HEK293 (cell line): ENCODE measurements around the gene MTR.

Source experiments
- CTCF ChIA-PET: fragments of 350-600 bp; formaldehyde crosslinking; extraction: SDS; loops from one replicate; lab custom pipeline; 2021; ENCODE audit warnings: antibody characterized with exemption; lab: Yijun Ruan, JAX
- POLR2A ChIA-PET: fragments of 300-600 bp; formaldehyde crosslinking; extraction: SDS; loops from one replicate; lab custom pipeline; 2020; ENCODE audit warnings: antibody characterized with exemption, inconsistent platforms; lab: Yijun Ruan, JAX
- H3K27ac ChIP-seq: fragments of 200-500 bp; sonication (Bioruptor generic); 2 replicates; pipeline ENCODE4 v1.5.1; 2014; ENCODE audit warnings: low read depth, low read length, control low read depth, inconsistent platforms; ENCODE audit errors: extremely low read depth
- H3K36me3 ChIP-seq, 2 experiments: fragments of 200-500 bp in 1 of 2; sonication (Bioruptor generic) in 1 of 2; 1 replicate in 1 of 2; 2 replicates in 1 of 2; pipeline ENCODE4 v1.5.1; 2014 to 2017; ENCODE audit warnings: inconsistent platforms in 2 of 2, low read length in 2 of 2; ENCODE audit not compliant: control insufficient read depth in 2 of 2, insufficient read depth in 1 of 2
- H3K4me1 ChIP-seq: fragments of 200-500 bp; sonication (Bioruptor generic); 2 replicates; pipeline ENCODE4 v1.5.1; 2014; ENCODE audit warnings: mild to moderate bottlenecking, low read length, inconsistent platforms; ENCODE audit not compliant: control insufficient read depth, insufficient read depth
- H3K4me3 ChIP-seq: 2 replicates; pipeline ENCODE4 v1.5.1; 2011; ENCODE audit warnings: low read depth, mild to moderate bottlenecking, control low read depth, low read length, moderate library complexity
- H3K9me3 ChIP-seq: fragments of 200-500 bp; sonication (Bioruptor generic); 2 replicates; pipeline ENCODE4 v1.5.1; 2014; ENCODE audit warnings: low read depth, low read length, inconsistent platforms; ENCODE audit not compliant: control insufficient read depth, insufficient read depth
- KLF1 ChIP-seq: fragments of 450-650 bp; formaldehyde crosslinking; IDR thresholded peaks from 2 replicates; pipeline ENCODE4 v1.5.1; 2016; ENCODE audit warnings: missing biosample characterization, missing genetic modification characterization
- KLF16 ChIP-seq: fragments of 450-650 bp; formaldehyde crosslinking; IDR thresholded peaks from 2 replicates; pipeline ENCODE4 v1.5.1; 2017; ENCODE audit warnings: missing biosample characterization, missing genetic modification characterization
- PRDM2 ChIP-seq: fragments of 450-650 bp; formaldehyde crosslinking; IDR thresholded peaks from 2 replicates; pipeline ENCODE4 v1.5.1; 2016; ENCODE audit warnings: missing biosample characterization, missing genetic modification characterization, borderline replicate concordance
- SP2 ChIP-seq: fragments of 450-650 bp; formaldehyde crosslinking; IDR thresholded peaks from 2 replicates; pipeline ENCODE4 v1.5.1; 2016; ENCODE audit warnings: missing biosample characterization, missing genetic modification characterization
- ZBTB10 ChIP-seq: fragments of 450-650 bp; formaldehyde crosslinking; IDR thresholded peaks from 2 replicates; pipeline ENCODE4 v1.5.1; 2016; ENCODE audit warnings: missing biosample characterization, missing genetic modification characterization
- ZBTB7A ChIP-seq: fragments of 450-650 bp; formaldehyde crosslinking; IDR thresholded peaks from 2 replicates; pipeline ENCODE4 v1.5.1; 2016; ENCODE audit warnings: low read depth, missing biosample characterization, missing genetic modification characterization
- ZFP69B ChIP-seq: fragments of 450-650 bp; formaldehyde crosslinking; IDR thresholded peaks from 2 replicates; pipeline ENCODE4 v1.5.1; 2016; ENCODE audit warnings: missing biosample characterization, missing genetic modification characterization
- ZNF280D ChIP-seq: fragments of 450-650 bp; formaldehyde crosslinking; IDR thresholded peaks from 2 replicates; pipeline ENCODE4 v1.5.1; 2016; ENCODE audit warnings: missing biosample characterization, missing genetic modification characterization
- ZNF302 ChIP-seq: fragments of 450-650 bp; formaldehyde crosslinking; IDR thresholded peaks from 2 replicates; pipeline ENCODE4 v1.5.1; 2016; ENCODE audit warnings: missing biosample characterization, missing genetic modification characterization, low read depth
- ZNF366 ChIP-seq: fragments of 450-650 bp; formaldehyde crosslinking; conservative IDR thresholded peaks from 2 replicates; pipeline ENCODE4 v1.5.1; 2016; ENCODE audit warnings: missing biosample characterization, missing genetic modification characterization
- ZNF416 ChIP-seq: fragments of 450-650 bp; formaldehyde crosslinking; IDR thresholded peaks from 2 replicates; pipeline ENCODE4 v1.5.1; 2016; ENCODE audit warnings: missing biosample characterization, missing genetic modification characterization
- ZNF473 ChIP-seq: fragments of 450-650 bp; formaldehyde crosslinking; IDR thresholded peaks from 2 replicates; pipeline ENCODE4 v1.5.1; 2017; ENCODE audit warnings: missing biosample characterization, missing genetic modification characterization
- ZNF510 ChIP-seq: fragments of 450-650 bp; formaldehyde crosslinking; IDR thresholded peaks from 2 replicates; pipeline ENCODE4 v1.5.1; 2018; ENCODE audit warnings: mild to moderate bottlenecking, missing genetic modification characterization, missing biosample characterization; ENCODE audit not compliant: insufficient replicate concordance
- ZNF585B ChIP-seq: fragments of 450-650 bp; formaldehyde crosslinking; IDR thresholded peaks from 2 replicates; pipeline ENCODE4 v1.5.1; 2016; ENCODE audit warnings: missing biosample characterization, missing genetic modification characterization
- ZNF707 ChIP-seq: fragments of 450-650 bp; formaldehyde crosslinking; IDR thresholded peaks from 2 replicates; pipeline ENCODE4 v1.5.1; 2016; ENCODE audit warnings: missing biosample characterization, missing genetic modification characterization
- ZNF776 ChIP-seq: fragments of 450-650 bp; formaldehyde crosslinking; IDR thresholded peaks from 2 replicates; pipeline ENCODE4 v1.5.0; 2017; ENCODE audit warnings: missing biosample characterization, missing genetic modification characterization, borderline replicate concordance
- ZNF792 ChIP-seq: fragments of 450-650 bp; formaldehyde crosslinking; IDR thresholded peaks from 2 replicates; pipeline ENCODE4 v1.5.1; 2016; ENCODE audit warnings: missing biosample characterization, missing genetic modification characterization

The MTR gene

GRCh38 chr1:236833575-236833974 lies 38.5 kb downstream of the MTR start:
- CTCF ChIA-PET, result no interaction called here
- peaks cover 55 to 87% of the 10 kb centered on the region in 2 experiments for H3K36me3 ChIP-seq
- H3K9me3 ChIP-seq, result no peaks in the 10 kb centered on the region
- POLR2A ChIA-PET, result no interaction called here
- no peak for TF ChIP-seq ZNF792 (tag by site-specific recombination)
- no peak for TF ChIP-seq PRDM2 (tag by site-specific recombination)
- TF ChIP-seq ZBTB7A (tag by site-specific recombination), result no peak
- TF ChIP-seq ZFP69B (tag by site-specific recombination), result no peak
- TF ChIP-seq ZNF280D (tag by site-specific recombination), result no peak
- no peak for TF ChIP-seq SP2 (tag by site-specific recombination)
- H3K4me1 ChIP-seq, result no peaks in the 10 kb centered on the region
- H3K4me3 ChIP-seq, result no peak overlapping the region
- H3K27ac ChIP-seq, result no peak overlapping the region

- TF ChIP-seq ZNF707 (tag by site-specific recombination) (no peak), KLF16 (tag by site-specific recombination) (no peak)
- TF ChIP-seq, all 188 proteins: peak for 0
- Histone ChIP-seq H3K4me3 (no peak overlapping the region), H3K9me3 (no peaks in the 10 kb centered on the region), H3K27ac (no peak overlapping the region), H3K4me1 (no peaks in the 10 kb centered on the region), H3K36me3 (peaks cover 55 to 88% of the 10 kb centered on the region in 2 experiments)
- CTCF ChIA-PET, result no interaction called here
- POLR2A ChIA-PET, result no interaction called here
Measured at GRCh38 chr1:236834876-236835275, 39.8 kb downstream of the MTR start.

GRCh38 chr1:236835491-236835890 lies 40.4 kb downstream of the MTR start:
- CTCF ChIA-PET, result interaction anchor here (0.7 kb wide), 1 partner anchor 535 kb away, joined by 3 read pairs; no protein-coding TSS in a partner anchor
- Histone ChIP-seq H3K27ac (no peak overlapping the region), H3K4me1 (no peaks in the 10 kb centered on the region), H3K9me3 (no peaks in the 10 kb centered on the region), H3K36me3 (peaks cover 57 to 88% of the 10 kb centered on the region in 2 experiments), H3K4me3 (no peak overlapping the region)
- POLR2A ChIA-PET, result no interaction called here
- no peak for TF ChIP-seq ZNF473 (tag by site-specific recombination)
- TF ChIP-seq ZNF510, result no peak
- no peak for TF ChIP-seq ZNF585B
- no peak for TF ChIP-seq ZNF416 (tag by site-specific recombination)
- TF ChIP-seq ZBTB10 (tag by site-specific recombination), result no peak
- TF ChIP-seq KLF1 (tag by site-specific recombination), result no peak
- no peak for TF ChIP-seq ZNF366 (tag by site-specific recombination)
- TF ChIP-seq ZNF302 (tag by site-specific recombination), result no peak
- no peak for TF ChIP-seq ZNF776 (tag by site-specific recombination)
